HEK293 (cell line): ENCODE results near the gene HDAC1.

Experiments
- HOXA7 ChIP-seq: sonication (generic); formaldehyde crosslinking; IDR thresholded peaks from 2 replicates; pipeline ENCODE4 v1.8.1; 2022; ENCODE audit warnings: missing genetic modification reagents, borderline replicate concordance
- KLF10 ChIP-seq: fragments of 450-650 bp; IDR thresholded peaks from 2 replicates; pipeline ENCODE4 v1.5.1; 2018; ENCODE audit warnings: missing biosample characterization, mild to moderate bottlenecking, missing genetic modification characterization
- KLF7 ChIP-seq: fragments of 450-650 bp; formaldehyde crosslinking; IDR thresholded peaks from 2 replicates; pipeline ENCODE4 v1.5.1; 2016; ENCODE audit warnings: missing biosample characterization, missing genetic modification characterization, borderline replicate concordance
- KLF8 ChIP-seq: fragments of 450-650 bp; formaldehyde crosslinking; IDR thresholded peaks from 2 replicates; pipeline ENCODE4 v1.5.1; 2016; ENCODE audit warnings: missing biosample characterization, missing genetic modification characterization
- KLF9 ChIP-seq: fragments of 450-650 bp; formaldehyde crosslinking; IDR thresholded peaks from 2 replicates; pipeline ENCODE4 v1.5.1; 2016; ENCODE audit warnings: missing biosample characterization, missing genetic modification characterization, low read depth
- ZBTB17 ChIP-seq: fragments of 450-650 bp; formaldehyde crosslinking; IDR thresholded peaks from 2 replicates; pipeline ENCODE4 v1.5.1; 2016; ENCODE audit warnings: missing biosample characterization, missing genetic modification characterization
- ZBTB48 ChIP-seq: fragments of 450-650 bp; formaldehyde crosslinking; IDR thresholded peaks from 2 replicates; pipeline ENCODE4 v1.5.1; 2016; ENCODE audit warnings: missing biosample characterization, missing genetic modification characterization
- ZBTB7A ChIP-seq: fragments of 450-650 bp; formaldehyde crosslinking; IDR thresholded peaks from 2 replicates; pipeline ENCODE4 v1.5.1; 2016; ENCODE audit warnings: low read depth, missing biosample characterization, missing genetic modification characterization
- ZFP3 ChIP-seq: fragments of 450-650 bp; formaldehyde crosslinking; IDR thresholded peaks from 2 replicates; pipeline ENCODE4 v1.5.1; 2016; ENCODE audit warnings: low read depth, missing biosample characterization, missing genetic modification characterization
- ZNF121 ChIP-seq: fragments of 450-650 bp; formaldehyde crosslinking; IDR thresholded peaks from 2 replicates; pipeline ENCODE4 v1.5.1; 2016; ENCODE audit warnings: missing biosample characterization, missing genetic modification characterization
- ZNF133 ChIP-seq: fragments of 450-650 bp; formaldehyde crosslinking; IDR thresholded peaks from 2 replicates; pipeline ENCODE4 v1.5.1; 2016; ENCODE audit warnings: missing biosample characterization, missing genetic modification characterization
- ZNF16 ChIP-seq: fragments of 450-650 bp; formaldehyde crosslinking; IDR thresholded peaks from 2 replicates; pipeline ENCODE4 v1.5.1; 2016; ENCODE audit warnings: low read depth, missing biosample characterization, missing genetic modification characterization
- ZNF366 ChIP-seq: fragments of 450-650 bp; formaldehyde crosslinking; conservative IDR thresholded peaks from 2 replicates; pipeline ENCODE4 v1.5.1; 2016; ENCODE audit warnings: missing biosample characterization, missing genetic modification characterization
- ZNF433 ChIP-seq: fragments of 450-650 bp; formaldehyde crosslinking; IDR thresholded peaks from 2 replicates; pipeline ENCODE4 v1.5.1; 2016; ENCODE audit warnings: missing biosample characterization, missing genetic modification characterization, low read depth
- ZNF501 ChIP-seq: fragments of 450-650 bp; formaldehyde crosslinking; IDR thresholded peaks from 2 replicates; pipeline ENCODE4 v1.5.1; 2016; ENCODE audit warnings: missing biosample characterization, missing genetic modification characterization
- ZNF514 ChIP-seq: fragments of 450-650 bp; formaldehyde crosslinking; IDR thresholded peaks from 2 replicates; pipeline ENCODE4 v1.5.1; 2016; ENCODE audit warnings: missing biosample characterization, missing genetic modification characterization
- ZNF610 ChIP-seq: fragments of 450-650 bp; formaldehyde crosslinking; IDR thresholded peaks from 2 replicates; pipeline ENCODE4 v1.5.1; 2016; ENCODE audit warnings: missing biosample characterization, missing genetic modification characterization, borderline replicate concordance
- ZNF777 ChIP-seq: fragments of 450-650 bp; formaldehyde crosslinking; IDR thresholded peaks from 2 replicates; pipeline ENCODE4 v1.5.1; 2017; ENCODE audit warnings: missing biosample characterization, missing genetic modification characterization, borderline replicate concordance
- ZNF843 ChIP-seq: fragments of 450-650 bp; formaldehyde crosslinking; IDR thresholded peaks from 2 replicates; pipeline ENCODE4 v1.5.1; 2016; ENCODE audit warnings: missing biosample characterization, missing genetic modification characterization
- ZSCAN23 ChIP-seq: fragments of 450-650 bp; formaldehyde crosslinking; IDR thresholded peaks from 2 replicates; pipeline ENCODE4 v1.5.1; 2016; ENCODE audit warnings: missing biosample characterization, missing genetic modification characterization
- TF ChIP-seq, protein P1 (sequence below): fragments of 450-650 bp; formaldehyde crosslinking; IDR thresholded peaks from 2 replicates; pipeline ENCODE4 v1.5.1; 2017; ENCODE audit warnings: missing biosample characterization, missing genetic modification characterization
- TF ChIP-seq, protein P2 (sequence below): fragments of 450-650 bp; formaldehyde crosslinking; IDR thresholded peaks from 2 replicates; pipeline ENCODE4 v1.5.1; 2016; ENCODE audit warnings: missing biosample characterization, missing genetic modification characterization
- TF ChIP-seq, protein P3 (sequence below): fragments of 450-650 bp; formaldehyde crosslinking; IDR thresholded peaks from 2 replicates; pipeline ENCODE4 v1.5.1; 2016; ENCODE audit warnings: missing biosample characterization, missing genetic modification characterization
- TF ChIP-seq, protein P4 (sequence below): fragments of 450-650 bp; formaldehyde crosslinking; IDR thresholded peaks from 2 replicates; pipeline ENCODE4; 2016; ENCODE audit warnings: missing biosample characterization, missing genetic modification characterization
- TF ChIP-seq, protein P5 (sequence below): fragments of 450-650 bp; formaldehyde crosslinking; IDR thresholded peaks from 2 replicates; pipeline ENCODE4 v1.5.1; 2017; ENCODE audit warnings: missing biosample characterization, missing genetic modification characterization
- TF ChIP-seq, protein P6 (sequence below): fragments of 450-650 bp; formaldehyde crosslinking; IDR thresholded peaks from 2 replicates; pipeline ENCODE4 v1.5.1; 2016; ENCODE audit warnings: missing biosample characterization, missing genetic modification characterization, low read depth
- TF ChIP-seq, protein P7 (sequence below): fragments of 450-650 bp; formaldehyde crosslinking; IDR thresholded peaks from 2 replicates; pipeline ENCODE4 v1.5.1; 2016; ENCODE audit warnings: missing biosample characterization, missing genetic modification characterization

Gene HDAC1

DNA sequence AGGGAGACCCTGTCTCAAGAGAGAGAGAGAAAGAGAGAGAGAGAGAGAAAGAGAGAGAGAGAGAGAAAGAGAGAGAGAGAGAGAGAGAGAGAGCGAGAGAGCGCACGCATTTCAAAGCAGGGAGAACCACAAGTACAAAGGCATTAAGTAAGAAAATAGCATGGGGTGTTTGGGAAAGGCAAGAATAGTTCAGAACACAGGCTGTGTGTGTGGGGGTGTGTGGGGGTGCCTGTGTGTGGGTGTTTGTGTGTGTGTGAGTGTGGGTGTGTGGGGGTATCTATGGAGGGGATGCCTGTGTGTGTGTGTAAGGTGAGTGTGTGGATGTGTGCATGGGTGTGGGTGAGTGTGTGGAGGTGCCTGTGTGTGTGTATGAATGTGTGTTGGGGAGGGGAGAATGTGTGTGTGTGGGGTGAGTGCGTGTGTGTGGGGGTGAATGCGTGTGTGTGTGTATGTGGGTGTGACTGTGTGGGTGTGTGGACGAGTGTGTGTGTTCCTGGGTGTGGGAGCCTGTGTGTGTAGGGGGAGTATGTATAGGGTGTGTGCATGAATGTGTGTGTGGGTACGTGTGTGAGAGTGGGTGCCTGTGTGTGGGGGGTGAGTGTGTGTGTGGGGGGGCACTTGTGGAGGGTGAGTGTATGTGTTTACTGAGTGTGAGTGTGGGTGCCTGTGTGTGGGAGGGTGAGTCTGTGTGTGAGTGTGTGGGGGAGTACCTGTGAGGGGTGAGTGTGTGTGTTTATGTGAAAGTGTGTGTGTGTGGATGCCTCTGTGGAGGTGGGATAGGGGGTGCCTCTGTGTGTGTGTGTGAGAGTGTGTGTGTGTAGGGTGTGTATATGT, 19.1 kb upstream of the HDAC1 start (continued):
- TF ChIP-seq, protein P1, sequence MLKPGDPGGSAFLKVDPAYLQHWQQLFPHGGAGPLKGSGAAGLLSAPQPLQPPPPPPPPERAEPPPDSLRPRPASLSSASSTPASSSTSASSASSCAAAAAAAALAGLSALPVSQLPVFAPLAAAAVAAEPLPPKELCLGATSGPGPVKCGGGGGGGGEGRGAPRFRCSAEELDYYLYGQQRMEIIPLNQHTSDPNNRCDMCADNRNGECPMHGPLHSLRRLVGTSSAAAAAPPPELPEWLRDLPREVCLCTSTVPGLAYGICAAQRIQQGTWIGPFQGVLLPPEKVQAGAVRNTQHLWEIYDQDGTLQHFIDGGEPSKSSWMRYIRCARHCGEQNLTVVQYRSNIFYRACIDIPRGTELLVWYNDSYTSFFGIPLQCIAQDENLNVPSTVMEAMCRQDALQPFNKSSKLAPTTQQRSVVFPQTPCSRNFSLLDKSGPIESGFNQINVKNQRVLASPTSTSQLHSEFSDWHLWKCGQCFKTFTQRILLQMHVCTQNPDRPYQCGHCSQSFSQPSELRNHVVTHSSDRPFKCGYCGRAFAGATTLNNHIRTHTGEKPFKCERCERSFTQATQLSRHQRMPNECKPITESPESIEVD (tag by site-specific recombination) = no peak
- TF ChIP-seq, protein P2, sequence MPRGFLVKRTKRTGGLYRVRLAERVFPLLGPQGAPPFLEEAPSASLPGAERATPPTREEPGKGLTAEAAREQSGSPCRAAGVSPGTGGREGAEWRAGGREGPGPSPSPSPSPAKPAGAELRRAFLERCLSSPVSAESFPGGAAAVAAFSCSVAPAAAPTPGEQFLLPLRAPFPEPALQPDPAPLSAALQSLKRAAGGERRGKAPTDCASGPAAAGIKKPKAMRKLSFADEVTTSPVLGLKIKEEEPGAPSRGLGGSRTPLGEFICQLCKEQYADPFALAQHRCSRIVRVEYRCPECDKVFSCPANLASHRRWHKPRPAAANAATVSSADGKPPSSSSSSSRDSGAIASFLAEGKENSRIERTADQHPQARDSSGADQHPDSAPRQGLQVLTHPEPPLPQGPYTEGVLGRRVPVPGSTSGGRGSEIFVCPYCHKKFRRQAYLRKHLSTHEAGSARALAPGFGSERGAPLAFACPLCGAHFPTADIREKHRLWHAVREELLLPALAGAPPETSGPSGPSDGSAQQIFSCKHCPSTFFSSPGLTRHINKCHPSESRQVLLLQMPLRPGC (tag by site-specific recombination) = no peak
- TF ChIP-seq ZNF777 (tag by site-specific recombination) = 0 out of 2 replicates have a peak, but pooled peaks have one; percentile 43
- TF ChIP-seq ZBTB48 (tag by site-specific recombination) = 0 out of 2 replicates have a peak, but pooled peaks have one; percentile 46
- TF ChIP-seq ZNF16 (tag by site-specific recombination) = no peak
- TF ChIP-seq ZNF121 = no peak
- TF ChIP-seq ZNF433 (tag by site-specific recombination) = no peak
- TF ChIP-seq KLF10 (tag by site-specific recombination) = no peak
- TF ChIP-seq, protein P3, sequence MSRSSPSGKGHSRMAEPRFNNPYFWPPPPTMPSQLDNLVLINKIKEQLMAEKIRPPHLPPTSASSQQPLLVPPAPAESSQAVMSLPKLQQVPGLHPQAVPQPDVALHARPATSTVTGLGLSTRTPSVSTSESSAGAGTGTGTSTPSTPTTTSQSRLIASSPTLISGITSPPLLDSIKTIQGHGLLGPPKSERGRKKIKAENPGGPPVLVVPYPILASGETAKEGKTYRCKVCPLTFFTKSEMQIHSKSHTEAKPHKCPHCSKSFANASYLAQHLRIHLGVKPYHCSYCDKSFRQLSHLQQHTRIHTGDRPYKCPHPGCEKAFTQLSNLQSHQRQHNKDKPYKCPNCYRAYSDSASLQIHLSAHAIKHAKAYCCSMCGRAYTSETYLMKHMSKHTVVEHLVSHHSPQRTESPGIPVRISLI (tag by site-specific recombination) = no peak
- TF ChIP-seq ZNF610 (tag by site-specific recombination) = no peak
- no peak for TF ChIP-seq ZFP3 (tag by site-specific recombination)
- TF ChIP-seq HOXA7 = no peak
- TF ChIP-seq, protein P4, sequence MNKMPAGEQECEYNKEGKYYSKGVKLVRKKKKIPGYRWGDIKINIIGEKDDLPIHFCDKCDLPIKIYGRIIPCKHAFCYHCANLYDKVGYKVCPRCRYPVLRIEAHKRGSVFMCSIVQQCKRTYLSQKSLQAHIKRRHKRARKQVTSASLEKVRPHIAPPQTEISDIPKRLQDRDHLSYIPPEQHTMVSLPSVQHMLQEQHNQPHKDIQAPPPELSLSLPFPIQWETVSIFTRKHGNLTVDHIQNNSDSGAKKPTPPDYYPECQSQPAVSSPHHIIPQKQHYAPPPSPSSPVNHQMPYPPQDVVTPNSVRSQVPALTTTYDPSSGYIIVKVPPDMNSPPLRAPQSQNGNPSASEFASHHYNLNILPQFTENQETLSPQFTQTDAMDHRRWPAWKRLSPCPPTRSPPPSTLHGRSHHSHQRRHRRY (tag by site-specific recombination) = 0 out of 2 replicates have a peak, but pooled peaks have one; percentile 51
- TF ChIP-seq, protein P5, sequence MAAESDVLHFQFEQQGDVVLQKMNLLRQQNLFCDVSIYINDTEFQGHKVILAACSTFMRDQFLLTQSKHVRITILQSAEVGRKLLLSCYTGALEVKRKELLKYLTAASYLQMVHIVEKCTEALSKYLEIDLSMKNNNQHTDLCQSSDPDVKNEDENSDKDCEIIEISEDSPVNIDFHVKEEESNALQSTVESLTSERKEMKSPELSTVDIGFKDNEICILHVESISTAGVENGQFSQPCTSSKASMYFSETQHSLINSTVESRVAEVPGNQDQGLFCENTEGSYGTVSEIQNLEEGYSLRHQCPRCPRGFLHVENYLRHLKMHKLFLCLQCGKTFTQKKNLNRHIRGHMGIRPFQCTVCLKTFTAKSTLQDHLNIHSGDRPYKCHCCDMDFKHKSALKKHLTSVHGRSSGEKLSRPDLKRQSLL (tag by site-specific recombination) = no peak
- peak; percentile 60; the same call in 1 of the 2 replicates for TF ChIP-seq ZNF366 (tag by site-specific recombination)
- TF ChIP-seq KLF9 (tag by site-specific recombination) = no peak; the same call in 1 of the 2 replicates
- no peak for TF ChIP-seq ZBTB17 (tag by site-specific recombination)
- no peak for TF ChIP-seq ZSCAN23 (tag by site-specific recombination)
- 0 out of 2 replicates have a peak, but pooled peaks have one; percentile 31 for TF ChIP-seq KLF8 (tag by site-specific recombination)
- TF ChIP-seq ZNF514 (tag by site-specific recombination) = peak; percentile 48; the same call in 1 of the 2 replicates
- TF ChIP-seq ZBTB7A (tag by site-specific recombination) = no peak
- TF ChIP-seq, protein P6, sequence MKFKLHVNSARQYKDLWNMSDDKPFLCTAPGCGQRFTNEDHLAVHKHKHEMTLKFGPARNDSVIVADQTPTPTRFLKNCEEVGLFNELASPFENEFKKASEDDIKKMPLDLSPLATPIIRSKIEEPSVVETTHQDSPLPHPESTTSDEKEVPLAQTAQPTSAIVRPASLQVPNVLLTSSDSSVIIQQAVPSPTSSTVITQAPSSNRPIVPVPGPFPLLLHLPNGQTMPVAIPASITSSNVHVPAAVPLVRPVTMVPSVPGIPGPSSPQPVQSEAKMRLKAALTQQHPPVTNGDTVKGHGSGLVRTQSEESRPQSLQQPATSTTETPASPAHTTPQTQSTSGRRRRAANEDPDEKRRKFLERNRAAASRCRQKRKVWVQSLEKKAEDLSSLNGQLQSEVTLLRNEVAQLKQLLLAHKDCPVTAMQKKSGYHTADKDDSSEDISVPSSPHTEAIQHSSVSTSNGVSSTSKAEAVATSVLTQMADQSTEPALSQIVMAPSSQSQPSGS = no peak; the same call in 1 of the 2 replicates
- TF ChIP-seq ZNF133 = peak; percentile 33; the same call in 1 of the 2 replicates
- no peak; the same call in 1 of the 2 replicates for TF ChIP-seq KLF7
- no peak for TF ChIP-seq ZNF501
- TF ChIP-seq, protein P7, sequence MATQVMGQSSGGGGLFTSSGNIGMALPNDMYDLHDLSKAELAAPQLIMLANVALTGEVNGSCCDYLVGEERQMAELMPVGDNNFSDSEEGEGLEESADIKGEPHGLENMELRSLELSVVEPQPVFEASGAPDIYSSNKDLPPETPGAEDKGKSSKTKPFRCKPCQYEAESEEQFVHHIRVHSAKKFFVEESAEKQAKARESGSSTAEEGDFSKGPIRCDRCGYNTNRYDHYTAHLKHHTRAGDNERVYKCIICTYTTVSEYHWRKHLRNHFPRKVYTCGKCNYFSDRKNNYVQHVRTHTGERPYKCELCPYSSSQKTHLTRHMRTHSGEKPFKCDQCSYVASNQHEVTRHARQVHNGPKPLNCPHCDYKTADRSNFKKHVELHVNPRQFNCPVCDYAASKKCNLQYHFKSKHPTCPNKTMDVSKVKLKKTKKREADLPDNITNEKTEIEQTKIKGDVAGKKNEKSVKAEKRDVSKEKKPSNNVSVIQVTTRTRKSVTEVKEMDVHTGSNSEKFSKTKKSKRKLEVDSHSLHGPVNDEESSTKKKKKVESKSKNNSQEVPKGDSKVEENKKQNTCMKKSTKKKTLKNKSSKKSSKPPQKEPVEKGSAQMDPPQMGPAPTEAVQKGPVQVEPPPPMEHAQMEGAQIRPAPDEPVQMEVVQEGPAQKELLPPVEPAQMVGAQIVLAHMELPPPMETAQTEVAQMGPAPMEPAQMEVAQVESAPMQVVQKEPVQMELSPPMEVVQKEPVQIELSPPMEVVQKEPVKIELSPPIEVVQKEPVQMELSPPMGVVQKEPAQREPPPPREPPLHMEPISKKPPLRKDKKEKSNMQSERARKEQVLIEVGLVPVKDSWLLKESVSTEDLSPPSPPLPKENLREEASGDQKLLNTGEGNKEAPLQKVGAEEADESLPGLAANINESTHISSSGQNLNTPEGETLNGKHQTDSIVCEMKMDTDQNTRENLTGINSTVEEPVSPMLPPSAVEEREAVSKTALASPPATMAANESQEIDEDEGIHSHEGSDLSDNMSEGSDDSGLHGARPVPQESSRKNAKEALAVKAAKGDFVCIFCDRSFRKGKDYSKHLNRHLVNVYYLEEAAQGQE (tag by site-specific recombination) = no peak
- no peak for TF ChIP-seq ZNF843 (tag by site-specific recombination)
